HG02884 (cell line): ENCODE data around the gene SLC38A11.
A peak's percentile ranks its signal among the peaks of the same experiment; 100 is the strongest.

Experiments
- ATAC-seq: cut with Tn5 transposase; IDR thresholded peaks from one replicate; pipeline ENCODE4 v1.9.1; 2021; ENCODE audit warnings: mild to moderate bottlenecking, moderate library complexity; ENCODE audit not compliant: unreplicated experiment

The SLC38A11 gene

GRCh38 chr2:164917296-164917903 is 37.9 kb downstream of the SLC38A11 start:
- ATAC-seq, result no peak

- ATAC-seq, result no peak
These were observed 39.8 kb downstream of the SLC38A11 start for GRCh38 chr2:164915566-164915965.

GRCh38 chr2:164913640-164914350 is 41.5 kb downstream of the SLC38A11 start:
- ATAC-seq, result no peak

- no peak for ATAC-seq
These were observed 42.3 kb downstream of the SLC38A11 start for GRCh38 chr2:164913011-164913410.

- no peak for ATAC-seq
These were observed 43.5 kb downstream of the SLC38A11 start for GRCh38 chr2:164911832-164912231.

GRCh38 chr2:164910101-164910899 is 45.0 kb downstream of the SLC38A11 start:
- peak; percentile 85 for ATAC-seq

GRCh38 chr2:164906947-164907346 is 48.4 kb downstream of the SLC38A11 start:
- ATAC-seq, result no peak

GRCh38 chr2:164905307-164905706 is 50.0 kb downstream of the SLC38A11 start:
- ATAC-seq, result no peak

- no peak for ATAC-seq
These were observed 51.4 kb downstream of the SLC38A11 start for GRCh38 chr2:164903951-164904350.

GRCh38 chr2:164903204-164903603 is 52.1 kb downstream of the SLC38A11 start:
- no peak for ATAC-seq

GRCh38 chr2:164899121-164899520 is 56.2 kb downstream of the SLC38A11 start:
- ATAC-seq, result no peak

GRCh38 chr2:164898475-164898874 is 56.9 kb downstream of the SLC38A11 start:
- ATAC-seq, result no peak

- ATAC-seq, result no peak
These were observed 57.7 kb downstream of the SLC38A11 start for GRCh38 chr2:164897469-164898260.

GRCh38 chr2:164896634-164897355 is 58.5 kb downstream of the SLC38A11 start:
- peak; percentile 100 for ATAC-seq

GRCh38 chr2:164896226-164896625 is 59.1 kb downstream of the SLC38A11 start:
- ATAC-seq, result no peak

- ATAC-seq, result no peak
These were observed 63.9 kb downstream of the SLC38A11 start for GRCh38 chr2:164891460-164891859.

GRCh38 chr2:164890544-164890943 is 64.8 kb downstream of the SLC38A11 start:
- no peak for ATAC-seq

GRCh38 chr2:164888592-164888991 is 66.7 kb downstream of the SLC38A11 start:
- ATAC-seq, result no peak

- ATAC-seq, result no peak
These were observed 67.7 kb downstream of the SLC38A11 start for GRCh38 chr2:164887434-164888144.

GRCh38 chr2:164882276-164882675 is 73.0 kb downstream of the SLC38A11 start:
- ATAC-seq, result no peak
